Liver (tissue), 3 donors: ENCODE results near the gene BSND.

Experiments
- NR2F2 ChIP-seq: IDR thresholded peaks from 2 replicates; pipeline ENCODE4 v1.6.1; 2016; ENCODE audit warnings: antibody characterized with exemption
- RAD21 ChIP-seq, 2 donors: IDR thresholded peaks; 2 replicates each; pipeline ENCODE4 v1.6.1; 2016; ENCODE audit warnings: antibody characterized with exemption in 2 of 2, mild to moderate bottlenecking in 2 of 2
- RXRA ChIP-seq, 2 donors: IDR thresholded peaks; 2 replicates each; pipeline ENCODE4 v1.6.1; 2017 to 2018; ENCODE audit warnings: antibody characterized with exemption in 2 of 2, mild to moderate bottlenecking in 1 of 2
- SP1 ChIP-seq: IDR thresholded peaks from 2 replicates; pipeline ENCODE4 v1.6.1; 2018; ENCODE audit warnings: antibody characterized with exemption, mild to moderate bottlenecking
- TAF1 ChIP-seq: conservative IDR thresholded peaks from 2 replicates; pipeline ENCODE4 v1.6.1; 2016; ENCODE audit warnings: antibody characterized with exemption, mild to moderate bottlenecking
- TF ChIP-seq, protein P1 (sequence below): fragments of 150-350 bp; IDR thresholded peaks from 2 replicates; pipeline ENCODE4 v1.5.1; 2017; ENCODE audit warnings: improper control_type of control experiment, low read depth, low read length; ENCODE audit not compliant: missing input control
- TF ChIP-seq, protein P2 (sequence below): IDR thresholded peaks from 2 replicates; pipeline ENCODE4 v1.6.1; 2016; ENCODE audit warnings: antibody characterized with exemption
- TF ChIP-seq, protein P3 (sequence below): IDR thresholded peaks from 2 replicates; pipeline ENCODE4 v1.6.1; 2016; ENCODE audit warnings: antibody characterized with exemption
- TF ChIP-seq, protein P4 (sequence below): IDR thresholded peaks from 2 replicates; pipeline ENCODE4 v1.6.1; 2016; ENCODE audit warnings: antibody characterized with exemption
- donor health status: healthy.
- donor health status: healthy.

DNA sequence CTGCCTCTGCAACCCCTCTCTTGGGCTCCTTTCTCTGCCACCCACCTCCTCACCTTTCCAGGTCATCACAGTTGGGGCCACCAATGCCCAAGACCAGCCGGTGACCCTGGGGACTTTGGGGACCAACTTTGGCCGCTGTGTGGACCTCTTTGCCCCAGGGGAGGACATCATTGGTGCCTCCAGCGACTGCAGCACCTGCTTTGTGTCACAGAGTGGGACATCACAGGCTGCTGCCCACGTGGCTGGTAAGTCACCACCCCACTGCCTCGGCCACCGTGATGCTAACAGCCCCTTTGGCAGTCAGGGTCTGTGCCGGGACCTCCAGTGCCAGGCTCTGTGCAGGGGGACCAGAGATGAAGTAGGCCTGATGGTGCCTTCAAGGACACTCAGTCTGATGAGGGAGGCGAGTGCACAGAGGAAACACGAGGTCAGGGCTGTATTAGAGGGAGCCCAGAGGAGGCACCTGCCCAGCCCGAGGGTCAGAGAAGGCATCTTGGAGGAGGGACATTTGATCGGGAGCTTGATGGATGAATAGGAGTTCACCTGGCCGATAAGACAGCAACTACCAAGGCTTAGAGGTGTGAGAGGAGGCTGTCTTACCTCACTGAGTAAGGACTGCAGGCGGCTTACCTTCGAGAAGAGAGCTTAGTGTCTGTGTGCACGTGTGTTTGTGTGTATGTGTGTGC, 58.7 kb downstream of the BSND start:
- TF ChIP-seq SP1 = no peak
- TF ChIP-seq, protein P1, sequence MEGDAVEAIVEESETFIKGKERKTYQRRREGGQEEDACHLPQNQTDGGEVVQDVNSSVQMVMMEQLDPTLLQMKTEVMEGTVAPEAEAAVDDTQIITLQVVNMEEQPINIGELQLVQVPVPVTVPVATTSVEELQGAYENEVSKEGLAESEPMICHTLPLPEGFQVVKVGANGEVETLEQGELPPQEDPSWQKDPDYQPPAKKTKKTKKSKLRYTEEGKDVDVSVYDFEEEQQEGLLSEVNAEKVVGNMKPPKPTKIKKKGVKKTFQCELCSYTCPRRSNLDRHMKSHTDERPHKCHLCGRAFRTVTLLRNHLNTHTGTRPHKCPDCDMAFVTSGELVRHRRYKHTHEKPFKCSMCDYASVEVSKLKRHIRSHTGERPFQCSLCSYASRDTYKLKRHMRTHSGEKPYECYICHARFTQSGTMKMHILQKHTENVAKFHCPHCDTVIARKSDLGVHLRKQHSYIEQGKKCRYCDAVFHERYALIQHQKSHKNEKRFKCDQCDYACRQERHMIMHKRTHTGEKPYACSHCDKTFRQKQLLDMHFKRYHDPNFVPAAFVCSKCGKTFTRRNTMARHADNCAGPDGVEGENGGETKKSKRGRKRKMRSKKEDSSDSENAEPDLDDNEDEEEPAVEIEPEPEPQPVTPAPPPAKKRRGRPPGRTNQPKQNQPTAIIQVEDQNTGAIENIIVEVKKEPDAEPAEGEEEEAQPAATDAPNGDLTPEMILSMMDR = no peak
- TF ChIP-seq, protein P2, sequence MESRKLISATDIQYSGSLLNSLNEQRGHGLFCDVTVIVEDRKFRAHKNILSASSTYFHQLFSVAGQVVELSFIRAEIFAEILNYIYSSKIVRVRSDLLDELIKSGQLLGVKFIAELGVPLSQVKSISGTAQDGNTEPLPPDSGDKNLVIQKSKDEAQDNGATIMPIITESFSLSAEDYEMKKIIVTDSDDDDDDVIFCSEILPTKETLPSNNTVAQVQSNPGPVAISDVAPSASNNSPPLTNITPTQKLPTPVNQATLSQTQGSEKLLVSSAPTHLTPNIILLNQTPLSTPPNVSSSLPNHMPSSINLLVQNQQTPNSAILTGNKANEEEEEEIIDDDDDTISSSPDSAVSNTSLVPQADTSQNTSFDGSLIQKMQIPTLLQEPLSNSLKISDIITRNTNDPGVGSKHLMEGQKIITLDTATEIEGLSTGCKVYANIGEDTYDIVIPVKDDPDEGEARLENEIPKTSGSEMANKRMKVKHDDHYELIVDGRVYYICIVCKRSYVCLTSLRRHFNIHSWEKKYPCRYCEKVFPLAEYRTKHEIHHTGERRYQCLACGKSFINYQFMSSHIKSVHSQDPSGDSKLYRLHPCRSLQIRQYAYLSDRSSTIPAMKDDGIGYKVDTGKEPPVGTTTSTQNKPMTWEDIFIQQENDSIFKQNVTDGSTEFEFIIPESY = no peak
- TF ChIP-seq TAF1 = no peak
- TF ChIP-seq, protein P3, sequence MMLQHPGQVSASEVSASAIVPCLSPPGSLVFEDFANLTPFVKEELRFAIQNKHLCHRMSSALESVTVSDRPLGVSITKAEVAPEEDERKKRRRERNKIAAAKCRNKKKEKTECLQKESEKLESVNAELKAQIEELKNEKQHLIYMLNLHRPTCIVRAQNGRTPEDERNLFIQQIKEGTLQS = no peak
- no peak for TF ChIP-seq RXRA (IDR thresholded peaks at IDR 0.05)
- no peak for TF ChIP-seq RAD21 (IDR thresholded peaks at IDR 0.05)
- TF ChIP-seq NR2F2 = no peak
- TF ChIP-seq, protein P4, sequence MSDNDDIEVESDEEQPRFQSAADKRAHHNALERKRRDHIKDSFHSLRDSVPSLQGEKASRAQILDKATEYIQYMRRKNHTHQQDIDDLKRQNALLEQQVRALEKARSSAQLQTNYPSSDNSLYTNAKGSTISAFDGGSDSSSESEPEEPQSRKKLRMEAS = no peak
